B cell (primary cell): ENCODE data around the gene C13orf42.

Experiments
- CTCF ChIP-seq: fragments of 200-600 bp; IDR thresholded peaks from one replicate; pipeline ENCODE4 v1.8.0; 2022; ENCODE audit warnings: antibody characterized with exemption, mild to moderate bottlenecking
- EZH2 ChIP-seq: IDR thresholded peaks from 2 replicates; pipeline ENCODE4 v1.6.1; 2012; ENCODE audit warnings: borderline replicate concordance, low read depth, mild to moderate bottlenecking, moderate library complexity, low read length; ENCODE audit not compliant: insufficient read depth, poor library complexity, severe bottlenecking

GRCh38 chr13:51050021-51050830, 60.8 kb downstream of the C13orf42 start:
- no peak for TF ChIP-seq CTCF
- TF ChIP-seq EZH2: no peak
